ENCODE results near the gene EEFSEC. TPM values are rescaled to one million over a fixed set of nuclear protein-coding genes. Genes with fewer than 3 reads are reported as not detected.

EEFSEC gene
- total RNA-seq, 1 experiment from 2014 or later: 9.6 TPM

DNA sequence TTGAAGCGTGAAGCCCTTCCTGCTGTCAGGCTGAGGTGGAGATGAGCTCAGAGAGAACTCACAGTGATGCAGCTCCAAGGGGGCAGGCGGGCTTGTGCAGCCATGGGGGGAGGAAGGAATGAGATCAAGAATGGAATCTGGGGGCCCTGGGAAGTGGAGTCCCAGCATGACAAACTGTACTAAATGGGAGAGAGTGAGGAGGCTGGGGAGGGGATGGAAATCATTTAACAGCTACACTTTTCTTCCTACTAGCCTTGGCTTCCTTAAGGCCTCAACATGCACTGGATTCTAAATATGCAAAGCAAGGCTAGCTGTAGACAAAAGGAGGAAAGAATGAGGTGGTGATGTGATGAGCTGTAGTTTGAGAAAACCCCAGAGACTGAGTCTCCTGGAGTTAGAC lies 133.9 kb downstream of the EEFSEC start:
- H4K20me1 ChIP-seq (ENCODE audit: low read length): no peaks in the 10 kb centered on the region
- H3K9me3 ChIP-seq (ENCODE audit: low read length): no peaks in the 10 kb centered on the region
- no peaks in the 10 kb centered on the region for H3F3A ChIP-seq (ENCODE audit: low read length, unreplicated experiment)
- no peaks in the 10 kb centered on the region for H3K4me1 ChIP-seq (ENCODE audit: insufficient read depth, low read length)
- POLR2A ChIA-PET (ENCODE audit: unreplicated experiment): no interaction called here
- CTCF ChIA-PET: no interaction called here
- intact Hi-C loops (cut with micrococcal nuclease): no loop called here
- no peak overlapping the region for H3K9ac ChIP-seq (ENCODE audit: low read length)
- no peaks in the 10 kb centered on the region for H3K9me2 ChIP-seq (replicated peaks; ENCODE audit: low read length)
- H3K79me2 ChIP-seq (ENCODE audit: low read length): no peaks in the 10 kb centered on the region
- peaks cover 12% of the 10 kb centered on the region; the same call in 1 of the 2 replicates for H3K36me3 ChIP-seq (ENCODE audit: low read depth, low read length)
- no peak overlapping the region for H3K4me3 ChIP-seq (ENCODE audit: low read length)
- no TSS peak for BruUV-seq (replicated peaks)
- H2AFZ ChIP-seq (ENCODE audit: low read length): no peak overlapping the region
- DNase-seq (no peak), ATAC-seq (no peak)
- H3K27ac ChIP-seq (ENCODE audit: low read length): no peak overlapping the region
- TF ChIP-seq, protein P1, sequence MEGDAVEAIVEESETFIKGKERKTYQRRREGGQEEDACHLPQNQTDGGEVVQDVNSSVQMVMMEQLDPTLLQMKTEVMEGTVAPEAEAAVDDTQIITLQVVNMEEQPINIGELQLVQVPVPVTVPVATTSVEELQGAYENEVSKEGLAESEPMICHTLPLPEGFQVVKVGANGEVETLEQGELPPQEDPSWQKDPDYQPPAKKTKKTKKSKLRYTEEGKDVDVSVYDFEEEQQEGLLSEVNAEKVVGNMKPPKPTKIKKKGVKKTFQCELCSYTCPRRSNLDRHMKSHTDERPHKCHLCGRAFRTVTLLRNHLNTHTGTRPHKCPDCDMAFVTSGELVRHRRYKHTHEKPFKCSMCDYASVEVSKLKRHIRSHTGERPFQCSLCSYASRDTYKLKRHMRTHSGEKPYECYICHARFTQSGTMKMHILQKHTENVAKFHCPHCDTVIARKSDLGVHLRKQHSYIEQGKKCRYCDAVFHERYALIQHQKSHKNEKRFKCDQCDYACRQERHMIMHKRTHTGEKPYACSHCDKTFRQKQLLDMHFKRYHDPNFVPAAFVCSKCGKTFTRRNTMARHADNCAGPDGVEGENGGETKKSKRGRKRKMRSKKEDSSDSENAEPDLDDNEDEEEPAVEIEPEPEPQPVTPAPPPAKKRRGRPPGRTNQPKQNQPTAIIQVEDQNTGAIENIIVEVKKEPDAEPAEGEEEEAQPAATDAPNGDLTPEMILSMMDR (conservative IDR thresholded peaks at IDR 0.05; ENCODE audit: low read depth, low read length): no peak
- TF ChIP-seq EZH2 (IDR thresholded peaks at IDR 0.05; ENCODE audit: low read length, unreplicated experiment) (no peak), EZH2phosphoT487 (IDR thresholded peaks at IDR 0.05; ENCODE audit: borderline replicate concordance, low read length) (no peak)
- H3K4me2 ChIP-seq (ENCODE audit: low read length): no peak overlapping the region
- H3K27me3 ChIP-seq (ENCODE audit: low read length): no peaks in the 10 kb centered on the region

DNA sequence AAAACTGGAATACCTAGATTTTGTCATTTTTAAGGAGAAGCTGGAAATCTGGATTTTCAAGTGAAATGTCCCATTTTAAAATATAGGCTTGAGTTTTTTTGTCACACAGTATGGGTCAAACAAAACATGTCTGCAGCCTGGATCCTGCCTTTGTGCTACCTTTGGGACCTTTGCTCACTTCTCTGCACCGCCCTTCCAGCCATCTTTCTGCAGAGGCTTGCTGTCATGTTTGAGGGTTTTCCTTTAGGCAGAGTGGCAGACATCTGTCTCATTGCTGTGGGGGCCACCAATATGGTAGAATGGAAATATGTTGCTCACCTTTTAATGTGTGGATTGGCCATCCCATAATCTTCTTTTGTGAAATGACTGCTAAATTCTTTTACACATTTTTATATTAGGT lies 136.3 kb downstream of the EEFSEC start:
- Histone ChIP-seq H3K27ac (ENCODE audit: low read length) (no peak overlapping the region), H3K36me3 (ENCODE audit: low read depth, low read length) (peaks cover 12% of the 10 kb centered on the region; the same call in 1 of the 2 replicates), H3K27me3 (ENCODE audit: low read length) (no peaks in the 10 kb centered on the region), H3K9me2 (replicated peaks; ENCODE audit: low read length) (no peaks in the 10 kb centered on the region), H3K4me2 (ENCODE audit: low read length) (no peak overlapping the region), H2AFZ (ENCODE audit: low read length) (no peak overlapping the region), H3K79me2 (ENCODE audit: low read length) (no peaks in the 10 kb centered on the region), H3K4me3 (ENCODE audit: low read length) (no peak overlapping the region), H4K20me1 (ENCODE audit: low read length) (no peaks in the 10 kb centered on the region), H3K9ac (ENCODE audit: low read length) (no peak overlapping the region), H3K4me1 (ENCODE audit: insufficient read depth, low read length) (no peaks in the 10 kb centered on the region), H3K9me3 (ENCODE audit: low read length) (no peaks in the 10 kb centered on the region), H3F3A (ENCODE audit: low read length, unreplicated experiment) (no peaks in the 10 kb centered on the region)
- ATAC-seq: no peak
- POLR2A ChIA-PET (ENCODE audit: unreplicated experiment): no interaction called here
- intact Hi-C loops (cut with micrococcal nuclease): no loop called here
- no TSS peak for BruUV-seq (replicated peaks)
- TF ChIP-seq, protein P1 (conservative IDR thresholded peaks at IDR 0.05; ENCODE audit: low read depth, low read length): no peak
- no peak for TF ChIP-seq EZH2 (IDR thresholded peaks at IDR 0.05; ENCODE audit: low read length, unreplicated experiment)
- no peak for TF ChIP-seq EZH2phosphoT487 (IDR thresholded peaks at IDR 0.05; ENCODE audit: borderline replicate concordance, low read length)
- CTCF ChIA-PET: no interaction called here
- DNase-seq: no peak

DNA sequence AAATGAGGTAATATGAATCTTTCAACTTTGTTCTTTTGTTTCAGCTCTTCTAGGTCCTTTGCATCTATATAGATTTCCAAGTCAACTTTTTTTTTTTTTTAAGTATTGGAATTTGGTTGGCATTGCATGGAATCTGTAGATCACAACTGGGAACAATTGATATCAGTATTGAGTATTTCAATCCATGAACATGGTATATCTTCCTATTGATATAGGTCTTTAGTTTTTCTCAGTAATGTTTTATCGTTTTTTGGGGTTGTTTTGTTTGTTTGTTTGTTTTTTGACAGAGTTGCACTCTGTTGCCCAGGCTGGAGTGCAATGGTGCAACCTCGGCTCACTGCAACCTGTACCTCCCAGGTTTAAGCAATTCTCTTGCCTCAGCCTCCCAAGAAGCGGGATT lies 137.2 kb downstream of the EEFSEC start:
- ATAC-seq: no peak
- TF ChIP-seq, protein P1 (conservative IDR thresholded peaks at IDR 0.05; ENCODE audit: low read depth, low read length): no peak
- TF ChIP-seq EZH2phosphoT487 (IDR thresholded peaks at IDR 0.05; ENCODE audit: borderline replicate concordance, low read length): no peak
- TF ChIP-seq EZH2 (IDR thresholded peaks at IDR 0.05; ENCODE audit: low read length, unreplicated experiment): no peak
- Histone ChIP-seq H3K4me3 (ENCODE audit: low read length) (no peak overlapping the region), H3K79me2 (ENCODE audit: low read length) (no peaks in the 10 kb centered on the region), H3F3A (ENCODE audit: low read length, unreplicated experiment) (no peaks in the 10 kb centered on the region), H4K20me1 (ENCODE audit: low read length) (no peaks in the 10 kb centered on the region), H2AFZ (ENCODE audit: low read length) (no peak overlapping the region), H3K4me1 (ENCODE audit: insufficient read depth, low read length) (no peaks in the 10 kb centered on the region), H3K9me2 (replicated peaks; ENCODE audit: low read length) (no peaks in the 10 kb centered on the region), H3K9me3 (ENCODE audit: low read length) (no peaks in the 10 kb centered on the region), H3K27me3 (ENCODE audit: low read length) (no peaks in the 10 kb centered on the region), H3K9ac (ENCODE audit: low read length) (no peak overlapping the region), H3K36me3 (ENCODE audit: low read depth, low read length) (peaks cover 12% of the 10 kb centered on the region; the same call in 1 of the 2 replicates), H3K27ac (ENCODE audit: low read length) (no peak overlapping the region), H3K4me2 (ENCODE audit: low read length) (no peak overlapping the region)
- intact Hi-C loops (cut with micrococcal nuclease): no loop called here
- ChIA-PET POLR2A (ENCODE audit: unreplicated experiment) (no interaction called here), CTCF (no interaction called here)
- DNase-seq: no peak
- BruUV-seq (replicated peaks): no TSS peak

Measured in PC-3 (cell line).